GM23338 (cell line): ENCODE results near the gene GTF2H4.

ENCODE experiments used
- CREB1 ChIP-seq: fragments of 250-450 bp; sonication (Bioruptor Pico); IDR thresholded peaks from 2 replicates; pipeline ENCODE4 v1.5.0; 2020; ENCODE audit warnings: low read depth, mild to moderate bottlenecking, moderate library complexity
- CTCF ChIP-seq, 2 experiments: fragments of 200-600 bp in 1 of 2; sonication (generic) in 1 of 2; conservative IDR thresholded peaks; 2 replicates each; pipeline versions ENCODE4 v1.5.1 to v1.6.1; 2016 to 2017; ENCODE audit warnings: antibody characterized with exemption in 2 of 2, low read depth in 2 of 2, mild to moderate bottlenecking in 2 of 2, moderate library complexity in 1 of 2
- EZH2 ChIP-seq: fragments of 200-600 bp; sonication (generic); IDR thresholded peaks from one replicate; pipeline ENCODE4 v1.8.0; 2017; ENCODE audit warnings: antibody characterized with exemption, mild to moderate bottlenecking, low read depth; ENCODE audit not compliant: unreplicated experiment
- EZH2phosphoT487 ChIP-seq: fragments of 200-600 bp; sonication (generic); IDR thresholded peaks from one replicate; pipeline ENCODE4 v1.8.1; 2018; ENCODE audit warnings: antibody characterized with exemption; ENCODE audit not compliant: unreplicated experiment
- JUNB ChIP-seq: IDR thresholded peaks from one replicate; pipeline ENCODE4 v1.6.1; 2016; ENCODE audit warnings: antibody characterized with exemption; ENCODE audit not compliant: unreplicated experiment
- POLR2AphosphoS5 ChIP-seq: IDR thresholded peaks from 2 replicates; pipeline ENCODE4 v1.6.1; 2016; ENCODE audit warnings: antibody characterized with exemption, low read depth
- STAT1 ChIP-seq: IDR thresholded peaks from one replicate; pipeline ENCODE4 v1.6.1; 2016; ENCODE audit warnings: antibody characterized with exemption; ENCODE audit not compliant: unreplicated experiment
- ZNF462 ChIP-seq: fragments of 250-450 bp; sonication (Bioruptor Pico); IDR thresholded peaks from 2 replicates; pipeline ENCODE4 v1.5.0; 2020; ENCODE audit warnings: mild to moderate bottlenecking, moderate library complexity

- TF ChIP-seq EZH2 (no peak), CTCF (conservative IDR thresholded peaks at IDR 0.05; ENCODE audit: low read depth in 2 of 2) (no peak), POLR2AphosphoS5 (no peak), EZH2phosphoT487 (no peak), CREB1 (CRISPR knock-in tag) (no peak), JUNB (no peak), ZNF462 (CRISPR knock-in tag) (no peak), STAT1 (no peak)
Observed at GRCh38 chr6:30902709-30903108, 5.3 kb upstream of the GTF2H4 start.
